ENCODE data around the gene GBX2.

The GBX2 gene

GRCh38 chr2:236175548-236176150 is 7.5 kb upstream of the GBX2 start:
- ATAC-seq, result no peak
- TF ChIP-seq GLIS3 (CRISPR knock-in tag; IDR thresholded peaks at IDR 0.05) (no peak), ISL1 (CRISPR knock-in tag; IDR thresholded peaks at IDR 0.05) (no peak), PPARA (CRISPR knock-in tag; IDR thresholded peaks at IDR 0.05; ENCODE audit: borderline replicate concordance) (no peak), RARB (CRISPR knock-in tag; IDR thresholded peaks at IDR 0.05) (no peak), ZNF70 (CRISPR knock-in tag; IDR thresholded peaks at IDR 0.05) (no peak), OSR1 (CRISPR knock-in tag; IDR thresholded peaks at IDR 0.05) (no peak), POU6F1 (CRISPR knock-in tag; IDR thresholded peaks at IDR 0.05; ENCODE audit: borderline replicate concordance, low read depth) (no peak), CREB5 (CRISPR knock-in tag; IDR thresholded peaks at IDR 0.05; ENCODE audit: low read depth) (no peak), ZNF8 (CRISPR knock-in tag; IDR thresholded peaks at IDR 0.05) (no peak), ZFP3 (CRISPR knock-in tag; IDR thresholded peaks at IDR 0.05) (no peak), PATZ1 (CRISPR knock-in tag; IDR thresholded peaks at IDR 0.05; ENCODE audit: borderline replicate concordance) (no peak), ZFP30 (CRISPR knock-in tag; IDR thresholded peaks at IDR 0.05) (no peak)

- no peak for ATAC-seq
- TF ChIP-seq PPARA (CRISPR knock-in tag; IDR thresholded peaks at IDR 0.05; ENCODE audit: borderline replicate concordance) (no peak), CSDC2 (CRISPR knock-in tag; IDR thresholded peaks at IDR 0.05) (no peak), CSRNP3 (CRISPR knock-in tag; IDR thresholded peaks at IDR 0.05) (no peak), ZC3H10 (CRISPR knock-in tag; IDR thresholded peaks at IDR 0.05) (no peak), TOX (CRISPR knock-in tag; IDR thresholded peaks at IDR 0.05; ENCODE audit: borderline replicate concordance) (no peak), CREB5 (CRISPR knock-in tag; IDR thresholded peaks at IDR 0.05; ENCODE audit: low read depth) (no peak), ZNF565 (CRISPR knock-in tag; conservative IDR thresholded peaks at IDR 0.05; ENCODE audit: low read depth) (no peak), RARB (CRISPR knock-in tag; IDR thresholded peaks at IDR 0.05) (no peak)
Observed at GRCh38 chr2:236173729-236174607, 5.8 kb upstream of the GBX2 start.

GRCh38 chr2:236173036-236173728 is 5.0 kb upstream of the GBX2 start:
- no peak for ATAC-seq
- TF ChIP-seq GLIS3 (CRISPR knock-in tag; IDR thresholded peaks at IDR 0.05) (no peak), ZFP30 (CRISPR knock-in tag; IDR thresholded peaks at IDR 0.05) (no peak), TSHZ2 (CRISPR knock-in tag; IDR thresholded peaks at IDR 0.05) (no peak)
